AG09319 (cell line): ENCODE results near the gene PARVA.

Experiments used
- DNase-seq: peaks from one replicate; pipeline ENCODE4 v3.0.0-alpha.2; 2010; ENCODE audit warnings: low read depth; ENCODE audit errors: extremely low read depth
- CTCF ChIP-seq: IDR thresholded peaks from 2 replicates; pipeline ENCODE4 v1.5.1; 2011; ENCODE audit warnings: low read depth, mild to moderate bottlenecking, inconsistent platforms, low read length, moderate library complexity

Gene PARVA

GRCh38 chr11:12505183-12505582 is 127.8 kb downstream of the PARVA start:
- no peak for TF ChIP-seq CTCF
- no peak for DNase-seq

- TF ChIP-seq CTCF, result no peak
- no peak for DNase-seq
Observed at GRCh38 chr11:12506404-12506921, 129.1 kb downstream of the PARVA start.

- no peak for DNase-seq
- no peak for TF ChIP-seq CTCF
Observed at GRCh38 chr11:12507391-12507790, 130.0 kb downstream of the PARVA start.

- no peak for TF ChIP-seq CTCF
- DNase-seq, result peak; percentile 70
Observed at GRCh38 chr11:12508151-12508751, 130.9 kb downstream of the PARVA start.

- no peak for DNase-seq
- no peak for TF ChIP-seq CTCF
Observed at GRCh38 chr11:12509371-12509770, 132.0 kb downstream of the PARVA start.

- DNase-seq, result no peak
- TF ChIP-seq CTCF, result no peak
Observed at GRCh38 chr11:12512132-12512531, 134.8 kb downstream of the PARVA start.

- no peak for TF ChIP-seq CTCF
- no peak for DNase-seq
Observed at GRCh38 chr11:12512826-12513395, 135.5 kb downstream of the PARVA start.
